ENCODE measurements around the gene RPTOR.

The RPTOR gene

DNA sequence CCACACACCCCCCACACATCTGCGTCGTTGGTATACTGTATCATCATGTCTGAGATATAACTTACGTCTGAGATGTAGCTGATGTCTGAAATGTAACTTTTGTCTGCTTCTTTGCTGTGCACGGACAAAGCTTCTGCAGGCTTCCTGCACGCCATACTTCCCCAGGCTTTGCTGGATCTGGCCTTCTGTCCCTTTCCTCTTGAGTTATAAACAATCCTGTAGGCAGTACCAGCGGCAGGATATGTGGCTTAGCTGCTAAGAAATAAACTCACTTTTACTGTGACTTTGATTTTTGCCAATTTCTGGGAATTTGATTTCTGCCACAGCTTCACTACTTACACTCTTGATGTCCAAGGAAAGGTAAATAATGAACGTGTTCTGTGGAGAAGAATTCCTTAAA lies 184.4 kb downstream of the RPTOR start:
- DNase-seq (ENCODE audit: low read depth) = no peak
- TF ChIP-seq, protein P1, sequence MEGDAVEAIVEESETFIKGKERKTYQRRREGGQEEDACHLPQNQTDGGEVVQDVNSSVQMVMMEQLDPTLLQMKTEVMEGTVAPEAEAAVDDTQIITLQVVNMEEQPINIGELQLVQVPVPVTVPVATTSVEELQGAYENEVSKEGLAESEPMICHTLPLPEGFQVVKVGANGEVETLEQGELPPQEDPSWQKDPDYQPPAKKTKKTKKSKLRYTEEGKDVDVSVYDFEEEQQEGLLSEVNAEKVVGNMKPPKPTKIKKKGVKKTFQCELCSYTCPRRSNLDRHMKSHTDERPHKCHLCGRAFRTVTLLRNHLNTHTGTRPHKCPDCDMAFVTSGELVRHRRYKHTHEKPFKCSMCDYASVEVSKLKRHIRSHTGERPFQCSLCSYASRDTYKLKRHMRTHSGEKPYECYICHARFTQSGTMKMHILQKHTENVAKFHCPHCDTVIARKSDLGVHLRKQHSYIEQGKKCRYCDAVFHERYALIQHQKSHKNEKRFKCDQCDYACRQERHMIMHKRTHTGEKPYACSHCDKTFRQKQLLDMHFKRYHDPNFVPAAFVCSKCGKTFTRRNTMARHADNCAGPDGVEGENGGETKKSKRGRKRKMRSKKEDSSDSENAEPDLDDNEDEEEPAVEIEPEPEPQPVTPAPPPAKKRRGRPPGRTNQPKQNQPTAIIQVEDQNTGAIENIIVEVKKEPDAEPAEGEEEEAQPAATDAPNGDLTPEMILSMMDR (IDR thresholded peaks at IDR 0.05; ENCODE audit: control insufficient read depth, extremely low read depth, insufficient read depth) = no peak
- no peak overlapping the region for H3K4me3 ChIP-seq (ENCODE audit: low read depth, low read length)

DNA sequence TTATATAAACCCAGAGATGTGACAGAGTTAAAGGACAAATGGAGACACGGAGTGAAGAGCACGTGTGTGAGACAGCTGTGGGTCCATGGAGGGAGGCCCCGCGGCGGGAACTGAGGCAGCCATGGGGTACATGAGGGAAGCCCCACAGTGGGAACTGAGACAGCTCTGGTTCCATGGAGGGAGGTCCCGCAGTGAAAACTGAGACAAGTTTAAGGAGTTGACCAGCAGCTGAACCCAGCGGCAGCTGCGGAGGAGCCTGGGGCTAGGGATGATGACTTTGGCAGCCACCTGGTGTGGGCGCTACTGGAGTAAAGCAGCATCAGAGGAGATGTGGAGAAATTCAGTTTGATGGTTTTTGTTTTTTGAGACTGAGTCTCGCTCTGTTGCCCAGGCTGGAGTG lies 185.1 kb downstream of the RPTOR start:
- no peak for DNase-seq (ENCODE audit: low read depth)

DNA sequence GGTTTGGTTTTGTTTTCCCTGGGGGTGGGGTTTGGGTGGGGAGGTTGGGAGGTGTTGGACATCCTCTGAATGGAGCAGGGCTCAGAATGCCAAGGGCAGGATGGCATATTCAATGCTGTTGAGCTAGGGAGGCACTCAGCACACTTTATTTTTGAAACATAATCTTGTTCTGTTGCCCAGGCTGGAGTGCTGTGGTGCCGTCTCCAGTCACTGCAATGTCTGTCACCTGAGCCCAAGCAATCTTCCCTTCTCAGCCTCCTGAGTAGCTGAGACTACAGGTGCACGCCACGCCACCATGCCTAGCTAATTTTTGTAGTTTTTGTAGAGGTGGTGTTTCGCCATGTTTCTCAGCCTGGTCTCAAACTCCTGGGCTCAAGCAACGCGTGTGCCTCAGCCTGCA lies 186.1 kb downstream of the RPTOR start:
- TF ChIP-seq, protein P1 (IDR thresholded peaks at IDR 0.05; ENCODE audit: control insufficient read depth, extremely low read depth, insufficient read depth) = no peak
- no peak overlapping the region for H3K4me3 ChIP-seq (ENCODE audit: low read depth, low read length)
- DNase-seq (ENCODE audit: low read depth) = no peak

More for the DNA sequence above, 185.1 kb downstream of the RPTOR start:
- no peak overlapping the region for H3K4me3 ChIP-seq (ENCODE audit: low read depth, low read length)
- TF ChIP-seq, protein P1 (IDR thresholded peaks at IDR 0.05; ENCODE audit: control insufficient read depth, extremely low read depth, insufficient read depth) = no peak

DNA sequence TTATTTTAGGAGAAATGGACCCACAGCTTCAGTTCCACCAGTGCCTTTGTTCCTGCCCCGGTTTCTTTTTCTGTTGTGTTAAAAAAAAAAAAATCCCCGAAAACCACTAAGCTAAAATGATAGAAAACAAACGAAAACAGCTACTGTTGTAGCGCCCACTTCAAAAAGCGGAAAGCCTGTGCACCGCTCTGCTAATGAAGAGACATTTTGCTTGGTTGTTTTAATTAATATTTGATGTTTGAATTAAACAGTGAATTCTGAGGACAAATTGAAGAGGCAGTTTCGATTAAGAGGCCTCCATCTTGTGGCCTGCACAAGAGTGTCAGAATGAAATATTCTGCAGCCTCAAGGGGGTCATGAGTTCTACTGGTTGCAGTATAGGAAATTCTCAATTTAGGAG lies 186.7 kb downstream of the RPTOR start:
- no peak overlapping the region for H3K4me3 ChIP-seq (ENCODE audit: low read depth, low read length)
- no peak for DNase-seq (ENCODE audit: low read depth)
- TF ChIP-seq, protein P1 (IDR thresholded peaks at IDR 0.05; ENCODE audit: control insufficient read depth, extremely low read depth, insufficient read depth) = no peak

DNA sequence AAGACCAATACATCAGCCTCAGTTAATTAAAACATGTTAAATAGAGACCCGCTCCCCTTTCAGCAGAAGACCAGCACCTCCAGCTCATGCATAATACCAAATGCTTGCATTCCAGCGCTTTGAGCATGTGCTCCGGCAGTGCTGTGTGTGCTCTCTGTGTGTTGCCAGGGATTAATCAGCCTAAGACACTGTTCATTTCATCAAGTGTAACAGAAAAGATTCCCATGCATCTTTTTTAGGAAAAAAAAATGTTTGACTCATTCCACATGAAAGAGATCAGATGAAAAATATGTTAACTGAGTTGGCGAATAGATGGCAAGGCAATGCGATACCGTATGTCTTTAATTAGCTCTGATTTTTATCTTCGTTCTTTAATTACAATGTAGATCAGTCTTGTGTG lies 187.6 kb downstream of the RPTOR start:
- H3K4me3 ChIP-seq (ENCODE audit: low read depth, low read length) = no peak overlapping the region
- TF ChIP-seq, protein P1 (IDR thresholded peaks at IDR 0.05; ENCODE audit: control insufficient read depth, extremely low read depth, insufficient read depth) = no peak
- no peak for DNase-seq (ENCODE audit: low read depth)

DNA sequence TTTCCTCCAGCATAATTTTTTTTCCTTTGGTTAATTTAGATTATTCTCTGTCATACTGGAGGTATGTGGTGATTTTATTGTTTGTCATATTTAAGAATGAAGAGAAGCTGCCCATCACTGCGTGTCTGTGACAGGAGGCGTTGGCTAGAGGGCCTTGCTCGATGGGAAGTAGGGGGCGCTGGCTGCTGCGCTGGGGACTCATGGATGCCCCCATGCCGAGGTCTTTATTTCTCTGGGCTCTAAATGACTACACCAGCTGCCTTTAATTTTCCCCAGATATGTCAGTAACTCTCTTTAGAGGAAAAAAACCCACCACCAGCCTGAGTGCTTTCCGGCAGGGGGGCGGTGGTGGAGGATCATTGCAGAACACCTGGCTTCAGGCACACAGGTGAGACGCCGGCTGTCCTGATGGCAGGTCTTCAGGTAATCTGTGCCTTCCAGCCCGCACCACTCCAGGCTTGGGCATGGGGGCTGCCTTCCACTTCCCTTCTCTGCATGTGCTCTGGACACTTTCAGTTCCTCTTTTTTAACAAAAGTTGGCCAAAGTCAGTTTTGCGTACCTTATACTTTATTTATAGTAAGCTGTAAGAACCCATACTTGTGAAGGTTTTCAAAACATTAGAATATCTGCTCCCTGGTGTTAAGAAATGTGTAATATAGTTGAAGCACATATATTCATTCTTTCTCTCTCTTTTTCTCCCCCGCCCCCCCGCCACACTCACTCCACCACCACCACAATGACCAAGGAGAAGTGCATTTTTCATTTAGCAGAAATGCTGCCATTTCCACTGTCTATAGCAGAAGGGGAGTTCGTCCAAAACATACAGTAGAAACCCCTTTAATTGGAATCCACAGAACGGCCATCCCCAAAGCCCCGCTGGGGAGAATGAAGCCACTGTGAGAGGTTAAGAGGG lies 192.7 kb downstream of the RPTOR start:
- TF ChIP-seq, protein P1 (IDR thresholded peaks at IDR 0.05; ENCODE audit: control insufficient read depth, extremely low read depth, insufficient read depth) = no peak
- no peak for DNase-seq (ENCODE audit: low read depth)
- no peak overlapping the region for H3K4me3 ChIP-seq (ENCODE audit: low read depth, low read length)

Data from LNCaP clone FGC (cell line).